Fibroblast of the aortic adventitia (primary cell): ENCODE results near the gene PPRC1. TPM values are rescaled to one million over a fixed set of nuclear protein-coding genes. Genes with fewer than 3 reads are reported as not detected.
A peak's percentile ranks its signal among the peaks of the same experiment; 100 is the strongest.

Source experiments
- DNase-seq: peaks from one replicate; pipeline ENCODE4 v3.0.0-alpha.2; 2010; ENCODE audit warnings: low read depth
- H3K4me3 ChIP-seq: 2 replicates; pipeline ENCODE4 v1.5.1; 2011; ENCODE audit warnings: low read depth, mild to moderate bottlenecking, control low read depth, low read length, moderate library complexity
- CTCF ChIP-seq: IDR thresholded peaks from 2 replicates; pipeline ENCODE4 v1.5.1; 2011; ENCODE audit warnings: mild to moderate bottlenecking, low read length, control low read depth, inconsistent platforms; ENCODE audit not compliant: insufficient read depth
- total RNA-seq: library from RNA; depleted of rRNA; stranded (reverse); fragments of >200 nt; gene quantifications from 2 replicates; pipeline ENCODE4 v1.2.3, GENCODE V29; 2012; ENCODE audit warnings: low replicate concordance

The PPRC1 gene
- total RNA-seq = 14.3 and 22.8 TPM in 2 replicates

GRCh38 chr10:102132563-102133372 is at the start of gene PPRC1:
TSS of gene PPRC1 (plus strand) at chr10:102133040. CDS start at chr10:102133069, 29 bp downstream.
- peak; percentile 84 for TF ChIP-seq CTCF
- peak; percentile 99 for DNase-seq
- peak within 1 kb of the TSS; percentile 95 for H3K4me3 ChIP-seq

GRCh38 chr10:102083541-102083940 is 49.3 kb upstream of the PPRC1 start:
- DNase-seq = no peak
- no peak overlapping the region for H3K4me3 ChIP-seq
- TF ChIP-seq CTCF = no peak

- TF ChIP-seq CTCF = no peak
- no peak for DNase-seq
- H3K4me3 ChIP-seq = no peak overlapping the region
These were observed 47.5 kb upstream of the PPRC1 start for GRCh38 chr10:102085336-102085735.

GRCh38 chr10:102086196-102086595 is 46.6 kb upstream of the PPRC1 start:
- no peak for TF ChIP-seq CTCF
- no peak overlapping the region for H3K4me3 ChIP-seq
- DNase-seq = no peak

GRCh38 chr10:102090772-102091171 is 42.1 kb upstream of the PPRC1 start:
- no peak for DNase-seq
- no peak for TF ChIP-seq CTCF
- no peak overlapping the region for H3K4me3 ChIP-seq

- no peak for DNase-seq
- TF ChIP-seq CTCF = no peak
- no peak overlapping the region for H3K4me3 ChIP-seq
These were observed 36.4 kb upstream of the PPRC1 start for GRCh38 chr10:102096449-102096848.
